HEK293 (cell line): ENCODE results near the gene PRRC2B.

ENCODE experiments used
- CTCF ChIA-PET: fragments of 350-600 bp; formaldehyde crosslinking; extraction: SDS; loops from one replicate; lab custom pipeline; 2021; ENCODE audit warnings: antibody characterized with exemption; lab: Yijun Ruan, JAX
- POLR2A ChIA-PET: fragments of 300-600 bp; formaldehyde crosslinking; extraction: SDS; loops from one replicate; lab custom pipeline; 2020; ENCODE audit warnings: antibody characterized with exemption, inconsistent platforms; lab: Yijun Ruan, JAX
- H3K27ac ChIP-seq: fragments of 200-500 bp; sonication (Bioruptor generic); 2 replicates; pipeline ENCODE4 v1.5.1; 2014; ENCODE audit warnings: low read depth, low read length, control low read depth, inconsistent platforms; ENCODE audit errors: extremely low read depth
- H3K36me3 ChIP-seq, 2 experiments: fragments of 200-500 bp in 1 of 2; sonication (Bioruptor generic) in 1 of 2; 1 replicate in 1 of 2; 2 replicates in 1 of 2; pipeline ENCODE4 v1.5.1; 2014 to 2017; ENCODE audit warnings: inconsistent platforms in 2 of 2, low read length in 2 of 2; ENCODE audit not compliant: control insufficient read depth in 2 of 2, insufficient read depth in 1 of 2
- H3K4me1 ChIP-seq: fragments of 200-500 bp; sonication (Bioruptor generic); 2 replicates; pipeline ENCODE4 v1.5.1; 2014; ENCODE audit warnings: mild to moderate bottlenecking, low read length, inconsistent platforms; ENCODE audit not compliant: control insufficient read depth, insufficient read depth
- H3K4me3 ChIP-seq: 2 replicates; pipeline ENCODE4 v1.5.1; 2011; ENCODE audit warnings: low read depth, mild to moderate bottlenecking, control low read depth, low read length, moderate library complexity
- H3K9me3 ChIP-seq: fragments of 200-500 bp; sonication (Bioruptor generic); 2 replicates; pipeline ENCODE4 v1.5.1; 2014; ENCODE audit warnings: low read depth, low read length, inconsistent platforms; ENCODE audit not compliant: control insufficient read depth, insufficient read depth
- GFI1B ChIP-seq: fragments of 450-650 bp; formaldehyde crosslinking; IDR thresholded peaks from 2 replicates; pipeline ENCODE4 v1.5.1; 2016; ENCODE audit warnings: missing biosample characterization, missing genetic modification characterization
- KLF17 ChIP-seq: fragments of 450-650 bp; formaldehyde crosslinking; IDR thresholded peaks from 2 replicates; pipeline ENCODE4 v1.5.1; 2016; ENCODE audit warnings: missing biosample characterization, missing genetic modification characterization
- KLF9 ChIP-seq: fragments of 450-650 bp; formaldehyde crosslinking; IDR thresholded peaks from 2 replicates; pipeline ENCODE4 v1.5.1; 2016; ENCODE audit warnings: missing biosample characterization, missing genetic modification characterization, low read depth
- PRDM4 ChIP-seq: fragments of 450-650 bp; formaldehyde crosslinking; IDR thresholded peaks from 2 replicates; pipeline ENCODE4 v1.5.1; 2017; ENCODE audit warnings: missing biosample characterization, missing genetic modification characterization
- REST ChIP-seq: fragments of 450-650 bp; formaldehyde crosslinking; IDR thresholded peaks from 2 replicates; pipeline ENCODE4 v1.5.1; 2016; ENCODE audit warnings: missing biosample characterization, missing genetic modification characterization
- SETDB1 ChIP-seq: IDR thresholded peaks from one replicate; pipeline ENCODE4 v1.6.1; 2017; ENCODE audit warnings: mild to moderate bottlenecking, low read length, moderate library complexity, mixed read lengths; ENCODE audit not compliant: insufficient read length
- YY2 ChIP-seq: fragments of 450-650 bp; formaldehyde crosslinking; IDR thresholded peaks from 2 replicates; pipeline ENCODE4 v1.5.1; 2016; ENCODE audit warnings: missing biosample characterization, missing genetic modification characterization
- ZFP69B ChIP-seq: fragments of 450-650 bp; formaldehyde crosslinking; IDR thresholded peaks from 2 replicates; pipeline ENCODE4 v1.5.1; 2016; ENCODE audit warnings: missing biosample characterization, missing genetic modification characterization
- ZNF10 ChIP-seq: fragments of 450-650 bp; formaldehyde crosslinking; IDR thresholded peaks from 2 replicates; pipeline ENCODE4 v1.5.1; 2017; ENCODE audit warnings: missing biosample characterization, missing genetic modification characterization
- ZNF114 ChIP-seq: fragments of 450-650 bp; formaldehyde crosslinking; IDR thresholded peaks from 2 replicates; pipeline ENCODE4 v1.5.0; 2017; ENCODE audit warnings: missing biosample characterization, missing genetic modification characterization
- ZNF148 ChIP-seq: fragments of 450-650 bp; formaldehyde crosslinking; IDR thresholded peaks from 2 replicates; pipeline ENCODE4 v1.5.0; 2017; ENCODE audit warnings: missing biosample characterization, missing genetic modification characterization, borderline replicate concordance
- ZNF18 ChIP-seq: fragments of 450-650 bp; formaldehyde crosslinking; IDR thresholded peaks from 2 replicates; pipeline ENCODE4 v1.5.1; 2016; ENCODE audit warnings: missing biosample characterization, missing genetic modification characterization
- ZNF394 ChIP-seq: fragments of 450-650 bp; formaldehyde crosslinking; IDR thresholded peaks from 2 replicates; pipeline ENCODE4 v1.5.1; 2016; ENCODE audit warnings: missing biosample characterization, missing genetic modification characterization, mild to moderate bottlenecking, moderate library complexity, borderline replicate concordance
- ZNF48 ChIP-seq: fragments of 450-650 bp; formaldehyde crosslinking; IDR thresholded peaks from 2 replicates; pipeline ENCODE4 v1.5.1; 2016; ENCODE audit warnings: missing biosample characterization, missing genetic modification characterization
- ZNF623 ChIP-seq: fragments of 450-650 bp; formaldehyde crosslinking; IDR thresholded peaks from 2 replicates; pipeline ENCODE4 v1.5.1; 2016; ENCODE audit warnings: missing biosample characterization, missing genetic modification characterization
- ZNF776 ChIP-seq: fragments of 450-650 bp; formaldehyde crosslinking; IDR thresholded peaks from 2 replicates; pipeline ENCODE4 v1.5.0; 2017; ENCODE audit warnings: missing biosample characterization, missing genetic modification characterization, borderline replicate concordance
- ZNF785 ChIP-seq: fragments of 450-650 bp; formaldehyde crosslinking; IDR thresholded peaks from 2 replicates; pipeline ENCODE4 v1.5.1; 2016; ENCODE audit warnings: missing biosample characterization, missing genetic modification characterization
- ZNF791 ChIP-seq: fragments of 450-650 bp; formaldehyde crosslinking; IDR thresholded peaks from 2 replicates; pipeline ENCODE4 v1.5.1; 2016; ENCODE audit warnings: missing biosample characterization, missing genetic modification characterization

PRRC2B gene

GRCh38 chr9:131487621-131488031, 93.7 kb downstream of the PRRC2B start:
- TF ChIP-seq ZNF623 (tag by site-specific recombination) (no peak), ZNF48 (no peak), ZNF10 (no peak), SETDB1 (no peak), ZNF18 (tag by site-specific recombination) (no peak), YY2 (tag by site-specific recombination) (no peak), ZNF394 (tag by site-specific recombination) (no peak), ZNF776 (tag by site-specific recombination) (no peak), KLF9 (tag by site-specific recombination) (no peak), KLF17 (tag by site-specific recombination) (no peak), ZNF791 (tag by site-specific recombination) (no peak), ZNF148 (tag by site-specific recombination) (no peak), ZFP69B (tag by site-specific recombination) (no peak), GFI1B (no peak), PRDM4 (no peak), ZNF114 (tag by site-specific recombination) (no peak), ZNF785 (tag by site-specific recombination) (no peak), REST (tag by site-specific recombination) (no peak)
- CTCF ChIA-PET = interaction anchor here (0.8 to 1.3 kb wide), 2 partner anchors 10 kb away, joined by 3 to 5 read pairs; no protein-coding TSS in a partner anchor
- Histone ChIP-seq H3K36me3 (peaks cover 35 to 100% of the 10 kb centered on the region in 2 experiments), H3K9me3 (no peaks in the 10 kb centered on the region), H3K4me1 (no peaks in the 10 kb centered on the region), H3K27ac (no peak overlapping the region), H3K4me3 (no peak overlapping the region)
- POLR2A ChIA-PET = no interaction called here
